GM19372 (cell line): Measurements from ENCODE around the gene SDR9C7.
"Not testable (repeated sequence)": the region's sequence is repeated elsewhere in the genome, so short reads cannot be mapped to it uniquely, and the experiment has no call there.

ENCODE experiments used
- ATAC-seq: cut with Tn5 transposase; IDR thresholded peaks from one replicate; pipeline ENCODE4 v1.9.1; 2021; ENCODE audit warnings: mild to moderate bottlenecking, low read depth, moderate library complexity; ENCODE audit not compliant: unreplicated experiment

SDR9C7 gene

DNA sequence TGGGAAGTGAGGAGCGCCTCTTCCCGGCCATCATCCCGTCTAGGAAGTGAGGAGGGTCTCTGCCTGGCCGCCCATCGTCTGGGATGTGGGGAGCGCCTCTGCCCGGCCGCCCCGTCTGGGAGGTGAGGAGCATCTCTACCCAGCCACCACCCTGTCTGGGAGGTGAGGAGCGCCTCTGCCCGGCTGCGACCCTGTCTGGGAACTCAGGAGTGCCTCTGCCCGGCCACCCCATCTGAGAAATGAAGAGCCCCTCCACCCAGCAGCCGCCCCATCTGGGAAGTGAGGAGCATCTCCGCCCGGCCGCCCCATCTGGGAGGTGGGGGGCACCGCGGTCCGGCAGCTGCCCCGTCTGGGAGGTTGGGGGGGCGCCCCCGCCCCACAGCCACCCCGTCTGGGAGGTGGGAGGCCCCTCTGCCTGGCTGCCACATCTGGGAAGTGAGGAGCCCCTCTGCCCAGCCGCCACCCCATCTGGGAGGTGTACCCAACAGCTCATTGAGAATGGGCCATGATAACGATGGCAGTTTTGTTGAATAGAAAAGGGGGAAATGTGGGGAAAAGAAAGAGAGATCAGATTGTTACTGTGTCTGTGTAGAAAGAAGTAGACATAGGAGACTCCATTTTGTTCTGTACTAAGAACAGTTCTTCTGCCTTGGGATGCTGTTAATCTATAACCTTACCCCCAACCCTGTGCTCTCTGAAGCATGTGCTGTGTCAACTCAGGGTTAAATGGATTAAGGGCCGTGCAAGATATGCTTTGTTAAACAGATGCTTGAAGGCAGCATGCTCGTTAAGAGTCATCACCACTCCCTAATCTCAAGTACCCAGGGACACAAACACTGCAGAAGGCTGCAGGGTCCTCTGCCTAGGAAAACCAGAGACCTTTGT lies 54.7 kb downstream of the SDR9C7 start:
- not testable (repeated sequence) for ATAC-seq

DNA sequence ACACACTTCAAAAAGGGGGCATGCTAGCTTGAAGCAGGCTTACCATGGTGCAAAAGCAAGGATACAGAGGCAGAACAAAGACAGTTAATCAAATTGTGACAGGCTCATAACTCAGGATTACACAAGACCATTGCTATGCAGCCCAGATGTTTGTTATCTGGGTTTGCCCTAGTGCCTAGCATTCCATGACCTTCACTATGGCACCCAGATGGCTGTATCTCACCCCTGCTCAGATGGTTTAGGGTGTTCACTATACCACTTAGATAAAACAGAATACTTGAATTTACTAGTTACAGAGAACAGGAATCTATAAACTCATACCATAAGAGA lies 56.2 kb downstream of the SDR9C7 start:
- ATAC-seq, result no peak

DNA sequence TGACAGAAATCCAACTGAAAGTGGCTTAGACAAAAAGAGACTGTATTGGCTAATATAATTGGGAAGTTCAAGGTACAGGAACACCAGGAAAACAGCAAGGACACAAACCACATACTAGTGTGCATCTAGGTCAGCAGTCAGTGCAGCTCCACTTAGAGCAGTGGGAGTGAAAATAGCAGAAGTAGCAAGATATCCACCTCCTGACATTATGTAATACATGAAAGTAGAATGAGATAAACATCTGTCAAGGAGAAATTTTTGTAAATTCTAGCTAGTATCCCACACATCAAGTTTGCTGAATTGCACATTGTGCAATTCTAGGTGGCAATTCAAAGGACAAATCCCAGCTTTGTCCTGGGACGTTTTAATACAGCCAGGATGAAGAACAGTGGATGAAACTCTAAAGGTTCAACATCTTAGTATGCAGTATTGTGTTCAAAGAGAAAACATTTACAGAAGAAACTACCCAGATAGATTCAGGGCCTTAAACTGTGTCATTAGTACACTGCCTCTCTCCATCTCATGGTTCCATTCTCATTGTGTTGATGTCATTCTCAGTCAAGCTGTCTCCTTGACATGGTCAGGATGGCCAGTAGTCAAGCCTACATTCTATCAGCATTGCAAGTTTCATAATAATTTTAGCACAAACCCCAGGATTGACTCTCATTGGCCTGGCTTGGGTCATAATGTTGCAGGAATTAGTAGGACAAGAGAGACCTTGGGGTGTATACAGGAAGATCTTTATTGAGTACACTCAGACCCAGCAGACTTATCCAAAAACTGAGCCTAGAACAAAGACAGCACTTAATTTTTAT lies 56.8 kb downstream of the SDR9C7 start:
- no peak for ATAC-seq

DNA sequence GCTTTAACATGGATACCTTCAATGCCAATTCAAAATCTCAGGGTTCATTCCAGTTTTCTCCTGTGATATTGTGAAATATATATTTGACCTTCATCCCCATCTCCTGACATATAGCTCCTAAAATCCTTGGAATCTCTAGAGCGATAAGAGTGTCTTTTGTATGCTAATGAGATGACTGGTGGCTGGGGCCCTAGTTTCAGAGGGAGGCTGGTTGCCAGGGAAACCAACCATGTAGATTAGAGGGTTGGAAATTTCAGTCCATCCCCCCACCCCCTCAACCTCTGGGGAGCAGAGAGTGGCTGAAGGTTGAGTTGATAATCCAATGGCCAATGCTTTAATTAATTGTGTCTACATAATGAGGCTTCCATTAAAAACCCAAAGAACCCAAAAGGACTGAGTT lies 59.4 kb downstream of the SDR9C7 start:
- no peak for ATAC-seq

DNA sequence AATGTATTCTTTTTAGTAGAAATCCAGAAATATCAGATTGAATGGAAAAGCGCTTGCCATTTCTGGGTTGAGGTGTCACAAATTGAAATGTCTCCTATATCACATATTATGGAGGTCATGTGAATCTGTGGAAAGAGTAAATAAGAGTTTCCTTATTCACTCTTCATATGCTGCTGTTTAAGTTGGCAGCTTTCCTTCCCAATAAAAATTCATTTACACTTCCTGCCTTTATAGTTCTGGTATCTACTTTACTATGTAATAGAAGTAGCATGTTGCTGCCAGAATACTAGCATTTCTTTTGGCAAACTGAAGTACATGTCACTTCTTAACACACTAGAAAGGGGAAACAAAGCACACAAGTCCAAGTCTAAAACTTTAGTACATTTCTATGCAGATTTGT lies 60.8 kb downstream of the SDR9C7 start:
- no peak for ATAC-seq
